Stimulated activated CD4-positive, alpha-beta T cell treated with anti-CD3 and anti-CD28 coated beads, TNF-alpha, amount 100 ng/mL, for 4 hours (primary cell): ENCODE measurements around the gene PPP1R2.
"Not testable (repeated sequence)": the region's sequence is repeated elsewhere in the genome, so short reads cannot be mapped to it uniquely, and the experiment has no call there.

Source experiments
- DNase-seq, 3 experiments: peaks; one replicate each; pipeline ENCODE4 v3.0.0-alpha.2; 2020; ENCODE audit warnings: low read depth in 3 of 3

The PPP1R2 gene

GRCh38 chr3:195539479-195539878 lies 3.6 kb downstream of the PPP1R2 start:
- DNase-seq, result no peak

GRCh38 chr3:195537995-195538394 lies 5.1 kb downstream of the PPP1R2 start:
- DNase-seq, result no peak

- no peak for DNase-seq
These were observed 7.8 kb downstream of the PPP1R2 start for GRCh38 chr3:195535293-195535692.

- no peak for DNase-seq
These were observed 10.3 kb downstream of the PPP1R2 start for GRCh38 chr3:195532834-195533233.

- DNase-seq, result no peak
These were observed 10.8 kb downstream of the PPP1R2 start for GRCh38 chr3:195532345-195532744.

- no peak for DNase-seq
These were observed 11.4 kb downstream of the PPP1R2 start for GRCh38 chr3:195531683-195532082.

- DNase-seq, result no peak
These were observed 16.6 kb downstream of the PPP1R2 start for GRCh38 chr3:195526492-195526891.

- no peak for DNase-seq
These were observed 18.8 kb downstream of the PPP1R2 start for GRCh38 chr3:195524171-195524896.

- DNase-seq, result no peak
These were observed 20.7 kb downstream of the PPP1R2 start for GRCh38 chr3:195522254-195523023.

- no peak for DNase-seq
These were observed 26.1 kb downstream of the PPP1R2 start for GRCh38 chr3:195517030-195517429.

GRCh38 chr3:195514610-195515235 lies 28.4 kb downstream of the PPP1R2 start:
- DNase-seq, result not testable (repeated sequence)

- DNase-seq, result no peak
These were observed 30.3 kb downstream of the PPP1R2 start for GRCh38 chr3:195512798-195513345.

GRCh38 chr3:195511136-195511535 lies 32.0 kb downstream of the PPP1R2 start:
- no peak for DNase-seq

GRCh38 chr3:195508185-195508584 lies 34.9 kb downstream of the PPP1R2 start:
- DNase-seq, result no peak

- no peak for DNase-seq
These were observed 67.5 kb downstream of the PPP1R2 start for GRCh38 chr3:195475614-195476013.

GRCh38 chr3:195475116-195475515 lies 68.0 kb downstream of the PPP1R2 start:
- not testable (repeated sequence) for DNase-seq

- DNase-seq, result no peak
These were observed 74.3 kb downstream of the PPP1R2 start for GRCh38 chr3:195468841-195469240.

- no peak for DNase-seq
These were observed 74.7 kb downstream of the PPP1R2 start for GRCh38 chr3:195468391-195468776.

- DNase-seq, result no peak
These were observed 75.3 kb downstream of the PPP1R2 start for GRCh38 chr3:195467641-195468390.

GRCh38 chr3:195466251-195466650 lies 76.9 kb downstream of the PPP1R2 start:
- no peak for DNase-seq
